H9 (cell line): ENCODE results near the gene EPM2A. TPM values are rescaled to one million over a fixed set of nuclear protein-coding genes. Genes with fewer than 3 reads are reported as not detected.

Source experiments
- DNase-seq: peaks from one replicate; pipeline ENCODE4 v3.0.0-alpha.2; 2017
- H2AFZ ChIP-seq: one replicate; pipeline ENCODE4 v1.6.1; 2013; ENCODE audit warnings: mild to moderate bottlenecking, low read length, control low read depth, moderate library complexity
- H2AK5ac ChIP-seq: 2 replicates; pipeline ENCODE4 v1.6.1; 2013; ENCODE audit warnings: low read length, control low read depth, mixed read lengths; ENCODE audit not compliant: insufficient read length
- H2BK120ac ChIP-seq: one replicate; pipeline ENCODE4 v1.6.1; 2013; ENCODE audit warnings: low read depth, mild to moderate bottlenecking, low read length, control low read depth, inconsistent platforms; ENCODE audit not compliant: poor library complexity, severe bottlenecking
- H2BK12ac ChIP-seq: 2 replicates; pipeline ENCODE4 v1.6.1; 2013; ENCODE audit warnings: low read length, control low read depth, mixed read lengths, low read depth; ENCODE audit not compliant: insufficient read length
- H2BK15ac ChIP-seq: 2 replicates; pipeline ENCODE4 v1.6.1; 2013; ENCODE audit warnings: low read depth, low read length, control low read depth
- H2BK20ac ChIP-seq: one replicate; pipeline ENCODE4 v1.6.1; 2013; ENCODE audit warnings: low read depth, mild to moderate bottlenecking, low read length, control low read depth, inconsistent platforms; ENCODE audit not compliant: poor library complexity, severe bottlenecking
- H2BK5ac ChIP-seq: 2 replicates; pipeline ENCODE4 v1.6.1; 2013; ENCODE audit warnings: low read length, control low read depth, mixed read lengths; ENCODE audit not compliant: insufficient read length
- H3K14ac ChIP-seq: 2 replicates; pipeline ENCODE4 v1.6.1; 2013; ENCODE audit warnings: low read length, control low read depth; ENCODE audit not compliant: insufficient read depth
- H3K18ac ChIP-seq: 2 replicates; pipeline ENCODE4 v1.6.1; 2013; ENCODE audit warnings: low read depth, mild to moderate bottlenecking, mixed read lengths, low read length, control low read depth; ENCODE audit not compliant: insufficient read length
- H3K23ac ChIP-seq: 2 replicates; pipeline ENCODE4 v1.6.1; 2013; ENCODE audit warnings: low read length, control low read depth, mixed read lengths, low read depth; ENCODE audit not compliant: insufficient read length
- H3K23me2 ChIP-seq: 2 replicates; pipeline ENCODE4 v1.6.1; 2013; ENCODE audit warnings: low read depth, mild to moderate bottlenecking, mixed read lengths, low read length, control low read depth; ENCODE audit not compliant: insufficient read length, poor library complexity, severe bottlenecking
- H3K27ac ChIP-seq: 2 replicates; pipeline ENCODE4 v1.5.1; 2013; ENCODE audit warnings: low read length, control low read depth, mixed read lengths, low read depth; ENCODE audit not compliant: insufficient read length
- H3K27me3 ChIP-seq: 2 replicates; pipeline ENCODE4 v1.6.1; 2013; ENCODE audit warnings: low read length, control low read depth, inconsistent platforms; ENCODE audit not compliant: insufficient read depth
- H3K4ac ChIP-seq: 2 replicates; pipeline ENCODE4 v1.6.1; 2013; ENCODE audit warnings: low read depth, mild to moderate bottlenecking, control low read depth, inconsistent platforms, low read length, moderate library complexity
- H3K4me1 ChIP-seq: 2 replicates; pipeline ENCODE4 v1.6.1; 2013; ENCODE audit warnings: low read length, control low read depth, inconsistent platforms; ENCODE audit not compliant: insufficient read depth
- H3K4me2 ChIP-seq: 2 replicates; pipeline ENCODE4 v1.6.1; 2013; ENCODE audit warnings: low read length, control low read depth, mixed read lengths; ENCODE audit not compliant: insufficient read length, insufficient read depth
- H3K56ac ChIP-seq: 2 replicates; pipeline ENCODE4 v1.6.1; 2013; ENCODE audit warnings: low read depth, mild to moderate bottlenecking, mixed read lengths, low read length, control low read depth; ENCODE audit not compliant: insufficient read length
- H3K79me1 ChIP-seq: 2 replicates; pipeline ENCODE4 v1.6.1; 2013; ENCODE audit warnings: low read depth, mild to moderate bottlenecking, moderate library complexity, low read length, control low read depth, inconsistent platforms; ENCODE audit not compliant: insufficient read depth, poor library complexity, severe bottlenecking
- H3K79me2 ChIP-seq: 2 replicates; pipeline ENCODE4 v1.6.1; 2013; ENCODE audit warnings: low read length, control low read depth, inconsistent platforms; ENCODE audit not compliant: insufficient read depth
- H3K9ac ChIP-seq: 2 replicates; pipeline ENCODE4 v1.6.1; 2013; ENCODE audit warnings: low read length, control low read depth, mixed read lengths; ENCODE audit not compliant: insufficient read length; ENCODE audit errors: extremely low read depth
- H3K9me3 ChIP-seq: one replicate; pipeline ENCODE4 v1.6.1; 2013; ENCODE audit warnings: low read depth, low read length, inconsistent platforms; ENCODE audit not compliant: control insufficient read depth
- H3T11ph ChIP-seq: one replicate; pipeline ENCODE4 v1.6.1; 2013; ENCODE audit warnings: mild to moderate bottlenecking, low read length, control low read depth, inconsistent platforms
- H4K20me1 ChIP-seq: one replicate; pipeline ENCODE4 v1.6.1; 2013; ENCODE audit not compliant: control insufficient read depth, insufficient read length, insufficient read depth
- H4K5ac ChIP-seq: 2 replicates; pipeline ENCODE4 v1.6.1; 2013; ENCODE audit warnings: low read depth, mild to moderate bottlenecking, mixed read lengths, low read length, control low read depth; ENCODE audit not compliant: insufficient read length
- H4K8ac ChIP-seq: replicated peaks from 2 replicates; pipeline ENCODE4 v1.6.1; 2013; ENCODE audit warnings: low read length, control low read depth, mixed read lengths, low read depth; ENCODE audit not compliant: insufficient read length
- H4K91ac ChIP-seq: 2 replicates; pipeline ENCODE4 v1.6.1; 2013; ENCODE audit warnings: low read depth, mild to moderate bottlenecking, moderate library complexity, mixed read lengths, low read length, control low read depth; ENCODE audit not compliant: insufficient read length
- H3K27ac Mint-ChIP-seq, 3 experiments: 2 replicates in 2 of 3; 3 replicates in 1 of 3; pipeline ENCODE4 v1.8.0; 2020 to 2021; ENCODE audit warnings: mixed read lengths in 3 of 3, mild to moderate bottlenecking in 1 of 3, moderate library complexity in 1 of 3
- H3K27me3 Mint-ChIP-seq: 2 replicates; pipeline ENCODE4 v1.8.0; 2021; ENCODE audit warnings: low read depth, mild to moderate bottlenecking, moderate library complexity, mixed read lengths
- H3K36me3 Mint-ChIP-seq, 3 experiments: 2 replicates in 2 of 3; 3 replicates in 1 of 3; pipeline ENCODE4 v1.8.0; 2020 to 2021; ENCODE audit warnings: low read depth in 3 of 3, mixed read lengths in 3 of 3; ENCODE audit not compliant: insufficient read depth in 1 of 3
- H3K4me1 Mint-ChIP-seq, 2 experiments: 2 replicates each; pipeline ENCODE4 v1.8.0; 2020; ENCODE audit warnings: mixed read lengths in 2 of 2
- H3K4me3 Mint-ChIP-seq, 2 experiments: 2 replicates in 1 of 2; 3 replicates in 1 of 2; pipeline ENCODE4 v1.8.0; 2020 to 2021; ENCODE audit warnings: mild to moderate bottlenecking in 2 of 2, mixed read lengths in 2 of 2, moderate library complexity in 1 of 2
- H3K9me3 Mint-ChIP-seq, 2 experiments: 2 replicates in 1 of 2; 3 replicates in 1 of 2; pipeline ENCODE4 v1.8.0; 2020; ENCODE audit warnings: mild to moderate bottlenecking in 2 of 2, mixed read lengths in 2 of 2, moderate library complexity in 1 of 2
- WGBS: extraction: QIAGEN DNeasy Blood & Tissue Kit; methylation state at CpG from one replicate; pipeline ENCODE4 v1.1.7; 2013; ENCODE audit warnings: missing lambda C conversion rate, low lambda C conversion rate, mixed read lengths; ENCODE audit not compliant: insufficient read length; ENCODE audit errors: extremely low coverage; 5-methylcytosine and 5-hydroxymethylcytosine counted together
- total RNA-seq: library from RNA; stranded (reverse); gene quantifications from 2 replicates; pipeline ENCODE4 v1.2.1, GENCODE V29; 2021
- TF ChIP-seq, protein P1 (sequence below): fragments of 200-600 bp; sonication (generic); conservative IDR thresholded peaks from 3 replicates; pipeline ENCODE4 v1.8.0; 2021; ENCODE audit warnings: antibody characterized with exemption, mild to moderate bottlenecking

Gene EPM2A
- total RNA-seq, 1 experiment from 2014 or later: 8.2 TPM

DNA sequence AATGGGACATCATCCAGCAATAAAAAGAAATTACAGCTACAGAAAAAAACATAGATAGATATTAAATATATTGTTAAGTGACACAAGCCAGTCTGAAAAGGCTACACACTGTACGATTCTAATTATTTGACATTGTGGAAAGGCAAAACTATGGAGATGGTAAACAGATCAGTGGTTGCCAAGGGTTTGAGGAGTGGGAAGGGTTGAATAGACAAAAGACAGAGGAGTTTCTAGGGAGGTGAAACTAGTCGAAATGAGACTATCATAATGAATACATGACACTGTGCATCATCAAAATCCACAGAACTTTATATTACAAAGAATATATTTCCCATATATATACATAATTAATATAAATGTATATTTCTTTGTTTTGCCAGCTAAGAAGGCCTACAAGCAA, 9.8 kb downstream of the EPM2A start:
- DNase-seq: no peak
- Histone ChIP-seq H4K5ac (no peak overlapping the region), H2AK5ac (no peak overlapping the region), H3K27ac (no peak overlapping the region), H3K4me2 (no peak overlapping the region), H3K9me3 (no peaks in the 10 kb centered on the region), H2BK5ac (no peak overlapping the region), H3K79me1 (no peaks in the 10 kb centered on the region), H4K91ac (no peak overlapping the region), H2AFZ (no peak overlapping the region), H3K4me1 (no peaks in the 10 kb centered on the region), H3K9ac (no peak overlapping the region), H2BK20ac (no peak overlapping the region), H2BK12ac (no peak overlapping the region), H3K79me2 (0 out of 2 replicates have a peak, but pooled peaks cover 1% of the 10 kb centered on the region), H2BK15ac (no peak overlapping the region), H3K23me2 (no peaks in the 10 kb centered on the region), H3K18ac (no peak overlapping the region), H2BK120ac (no peak overlapping the region), H4K20me1 (no peaks in the 10 kb centered on the region), H3T11ph (no peak overlapping the region), H4K8ac (no peak overlapping the region), H3K4ac (no peak overlapping the region), H3K23ac (no peak overlapping the region), H3K27me3 (no peaks in the 10 kb centered on the region), H3K56ac (no peak overlapping the region), H3K14ac (no peak overlapping the region)
- no peak overlapping the region for H3K4me3 Mint-ChIP-seq
- peaks cover 5 to 7% of the 10 kb centered on the region in 2 experiments; a peak in 2 of 4 replicates for H3K4me1 Mint-ChIP-seq
- no peak overlapping the region for H3K27ac Mint-ChIP-seq
- H3K27me3 Mint-ChIP-seq: peaks cover 1% of the 10 kb centered on the region; the same call in 1 of the 2 replicates
- H3K9me3 Mint-ChIP-seq: peaks cover 10 to 23% of the 10 kb centered on the region in 2 experiments; a peak in 4 of 5 replicates
- peaks cover 14 to 29% (median 15%) of the 10 kb centered on the region in 3 experiments for H3K36me3 Mint-ChIP-seq
- TF ChIP-seq, protein P1, sequence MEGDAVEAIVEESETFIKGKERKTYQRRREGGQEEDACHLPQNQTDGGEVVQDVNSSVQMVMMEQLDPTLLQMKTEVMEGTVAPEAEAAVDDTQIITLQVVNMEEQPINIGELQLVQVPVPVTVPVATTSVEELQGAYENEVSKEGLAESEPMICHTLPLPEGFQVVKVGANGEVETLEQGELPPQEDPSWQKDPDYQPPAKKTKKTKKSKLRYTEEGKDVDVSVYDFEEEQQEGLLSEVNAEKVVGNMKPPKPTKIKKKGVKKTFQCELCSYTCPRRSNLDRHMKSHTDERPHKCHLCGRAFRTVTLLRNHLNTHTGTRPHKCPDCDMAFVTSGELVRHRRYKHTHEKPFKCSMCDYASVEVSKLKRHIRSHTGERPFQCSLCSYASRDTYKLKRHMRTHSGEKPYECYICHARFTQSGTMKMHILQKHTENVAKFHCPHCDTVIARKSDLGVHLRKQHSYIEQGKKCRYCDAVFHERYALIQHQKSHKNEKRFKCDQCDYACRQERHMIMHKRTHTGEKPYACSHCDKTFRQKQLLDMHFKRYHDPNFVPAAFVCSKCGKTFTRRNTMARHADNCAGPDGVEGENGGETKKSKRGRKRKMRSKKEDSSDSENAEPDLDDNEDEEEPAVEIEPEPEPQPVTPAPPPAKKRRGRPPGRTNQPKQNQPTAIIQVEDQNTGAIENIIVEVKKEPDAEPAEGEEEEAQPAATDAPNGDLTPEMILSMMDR: no peak
- WGBS: no CpG with 5 or more reads among the region's 2 CpGs
